HCT116 (cell line): ENCODE data around the gene FTO. TPM values are rescaled to one million over a fixed set of nuclear protein-coding genes. Genes with fewer than 3 reads are reported as not detected.

Source experiments
- ATAC-seq: fragments of 200-7000 bp; cut with Tn5 transposase; 2 replicates; pipeline ENCODE4 v1.9.1; 2020; ENCODE audit warnings: mild to moderate bottlenecking, moderate library complexity
- BruUV-seq: library from RNA; stranded (reverse); fragments of 400-500 nt; replicated peaks from 2 replicates; lab custom pipeline; 2021; lab: Mats Ljungman, UMichigan
- CTCF ChIA-PET: fragments of 300-600 bp; sonication (Branson Sonifier 250); formaldehyde crosslinking; loops from one replicate; lab custom pipeline; 2021; ENCODE audit warnings: antibody characterized with exemption; lab: Charles Lee
- POLR2A ChIA-PET: fragments of 300-600, 350-600 bp; sonication (Branson Sonifier 250); formaldehyde crosslinking; loops from one replicate; lab custom pipeline; 2021; ENCODE audit warnings: antibody characterized with exemption; lab: Charles Lee
- RAD21 ChIA-PET, 2 experiments: fragments of 300-600 bp; sonication (Branson Sonifier 250); formaldehyde crosslinking; loops; one replicate each; lab custom pipeline; 2023; ENCODE audit warnings: low total read pairs in 2 of 2; ENCODE audit not compliant: uncharacterized antibody in 2 of 2, unreplicated experiment in 2 of 2, low non-redundant PET in 1 of 2; lab: Charles Lee
- DNase-seq: peaks from one replicate; pipeline ENCODE4 v3.0.0-alpha.2; 2010; ENCODE audit warnings: low read depth, low spot score
- H2AFZ ChIP-seq: fragments of 200-600 bp; shearing (Covaris generic), sonication (generic); 2 replicates; pipeline ENCODE4 v1.6.1; 2017; ENCODE audit warnings: low read depth, mixed run types, mixed read lengths, antibody characterized with exemption, low read length; ENCODE audit not compliant: poor library complexity, severe bottlenecking
- H3K27ac ChIP-seq: 2 replicates; pipeline ENCODE4 v1.5.1; 2012; ENCODE audit warnings: low read depth, low read length
- H3K27me3 ChIP-seq: fragments of 200-600 bp; sonication (generic); 2 replicates; pipeline ENCODE4 v1.6.1; 2016; ENCODE audit warnings: mixed run types, low read length, mixed read lengths; ENCODE audit not compliant: insufficient read depth
- H3K36me3 ChIP-seq, 2 experiments: fragments of 200-500 bp in 1 of 2; fragments of 200-600 bp in 1 of 2; sonication (Bioruptor generic) in 1 of 2; sonication (generic) in 1 of 2; 2 replicates each; pipeline versions ENCODE4 v1.5.1 to v1.6.1; 2014 to 2016; ENCODE audit warnings: low read length in 2 of 2, inconsistent platforms in 1 of 2, mixed read lengths in 1 of 2, mixed run types in 1 of 2; ENCODE audit not compliant: insufficient read depth in 2 of 2, control insufficient read depth in 1 of 2
- H3K4me1 ChIP-seq, 2 experiments: fragments of 200-600 bp in 1 of 2; sonication (generic) in 1 of 2; 2 replicates each; pipeline versions ENCODE4 v1.5.1 to v1.6.1; 2012 to 2017; ENCODE audit warnings: low read length in 2 of 2, inconsistent platforms in 1 of 2, mild to moderate bottlenecking in 1 of 2, mixed read lengths in 1 of 2, mixed run types in 1 of 2, moderate library complexity in 1 of 2; ENCODE audit not compliant: insufficient read depth in 2 of 2, control insufficient read depth in 1 of 2
- H3K4me2 ChIP-seq: fragments of 200-600 bp; sonication (generic); 2 replicates; pipeline ENCODE4 v1.6.1; 2017; ENCODE audit warnings: mixed run types, low read length, mixed read lengths
- H3K4me3 ChIP-seq, 2 experiments: fragments of 200-600 bp in 1 of 2; sonication (generic) in 1 of 2; replicated peaks in 1 of 2; 2 replicates each; pipeline ENCODE4 v1.5.1; 2011 to 2016; ENCODE audit warnings: low read length in 2 of 2, control low read depth in 1 of 2, low read depth in 1 of 2, mild to moderate bottlenecking in 1 of 2, mixed read lengths in 1 of 2, mixed run types in 1 of 2
- H3K79me2 ChIP-seq: fragments of 200-600 bp; sonication (generic); 2 replicates; pipeline ENCODE4 v1.6.1; 2017; ENCODE audit warnings: mild to moderate bottlenecking, mixed run types, low read length, moderate library complexity, mixed read lengths; ENCODE audit not compliant: insufficient read depth
- H3K9ac ChIP-seq: fragments of 200-600 bp; sonication (generic); 2 replicates; pipeline ENCODE4 v1.6.1; 2016; ENCODE audit warnings: low read length, mixed read lengths
- H3K9me2 ChIP-seq: fragments of 200-600 bp; sonication (generic), shearing (Covaris generic); 2 replicates; pipeline ENCODE4 v1.6.1; 2017; ENCODE audit warnings: mixed run types, mild to moderate bottlenecking, moderate library complexity; ENCODE audit not compliant: insufficient read depth
- H3K9me3 ChIP-seq, 2 experiments: fragments of 200-500 bp in 1 of 2; fragments of 200-600 bp in 1 of 2; sonication (Bioruptor generic) in 1 of 2; sonication (generic) in 1 of 2; 2 replicates each; pipeline ENCODE4 v1.6.1; 2014 to 2017; ENCODE audit warnings: low read length in 2 of 2, mixed read lengths in 2 of 2, inconsistent platforms in 1 of 2, low read depth in 1 of 2, mild to moderate bottlenecking in 1 of 2, mixed run types in 1 of 2, moderate library complexity in 1 of 2; ENCODE audit not compliant: control insufficient read depth in 1 of 2, insufficient read depth in 1 of 2
- H4K20me1 ChIP-seq: fragments of 200-600 bp; sonication (generic), shearing (Covaris generic); 2 replicates; pipeline ENCODE4 v1.6.1; 2017; ENCODE audit warnings: mixed run types, mild to moderate bottlenecking, moderate library complexity; ENCODE audit not compliant: insufficient read depth
- CBX3 ChIP-seq: IDR thresholded peaks from 2 replicates; pipeline ENCODE4 v1.6.1; 2012; ENCODE audit warnings: low read depth
- ELF1 ChIP-seq: IDR thresholded peaks from 2 replicates; pipeline ENCODE4 v1.6.1; 2012; ENCODE audit warnings: low read depth, borderline replicate concordance
- POLR2A ChIP-seq: IDR thresholded peaks from 2 replicates; pipeline ENCODE4 v1.7.0; 2011; ENCODE audit warnings: borderline replicate concordance; ENCODE audit not compliant: insufficient read depth, insufficient read length; ENCODE audit errors: extremely low read depth
- POLR2AphosphoS5 ChIP-seq: IDR thresholded peaks from 2 replicates; pipeline ENCODE4 v1.6.1; 2011; ENCODE audit warnings: mild to moderate bottlenecking, low read depth, low read length, moderate library complexity
- SIN3A ChIP-seq: IDR thresholded peaks from 2 replicates; pipeline ENCODE4 v1.6.1; 2012; ENCODE audit warnings: low read depth
- SP1 ChIP-seq: IDR thresholded peaks from 2 replicates; pipeline ENCODE4 v1.6.1; 2012; ENCODE audit warnings: low read depth
- SRF ChIP-seq: IDR thresholded peaks from 2 replicates; pipeline ENCODE4 v1.6.1; 2012; ENCODE audit warnings: low read depth
- ZFX ChIP-seq: fragments of 450-650 bp; IDR thresholded peaks from 2 replicates; pipeline ENCODE4 v1.6.1; 2017
- intact Hi-C: fragments of 100-400 bp; cut with micrococcal nuclease; formaldehyde crosslinking; loops from 2 replicates; pipeline ENCODE4 v1.10.0; 2022
- total RNA-seq: library from RNA; stranded (reverse); gene quantifications from one replicate; pipeline ENCODE4 v1.2.1, GENCODE V29; 2021; ENCODE audit not compliant: unreplicated experiment
- TF ChIP-seq, protein P1 (sequence below): IDR thresholded peaks from 2 replicates; pipeline ENCODE4 v1.6.1; 2012
- TF ChIP-seq, protein P2 (sequence below): IDR thresholded peaks from 2 replicates; pipeline ENCODE4 v1.6.1; 2012; ENCODE audit warnings: low read depth
- TF ChIP-seq, protein P3 (sequence below), 3 experiments: fragments of 200-600 bp in 1 of 3; sonication (generic) in 1 of 3; IDR thresholded peaks in 2 of 3; conservative IDR thresholded peaks in 1 of 3; 2 replicates each; pipeline ENCODE4 v1.5.1; 2012 to 2017; ENCODE audit warnings: low read depth in 2 of 3, low read length in 2 of 3, antibody characterized with exemption in 1 of 3, borderline replicate concordance in 1 of 3, control low read depth in 1 of 3, mild to moderate bottlenecking in 1 of 3, mixed read lengths in 1 of 3, mixed run types in 1 of 3, moderate library complexity in 1 of 3; ENCODE audit not compliant: insufficient read depth in 1 of 3

FTO gene
- total RNA-seq, 1 experiment from 2014 or later = 55.2 TPM

DNA sequence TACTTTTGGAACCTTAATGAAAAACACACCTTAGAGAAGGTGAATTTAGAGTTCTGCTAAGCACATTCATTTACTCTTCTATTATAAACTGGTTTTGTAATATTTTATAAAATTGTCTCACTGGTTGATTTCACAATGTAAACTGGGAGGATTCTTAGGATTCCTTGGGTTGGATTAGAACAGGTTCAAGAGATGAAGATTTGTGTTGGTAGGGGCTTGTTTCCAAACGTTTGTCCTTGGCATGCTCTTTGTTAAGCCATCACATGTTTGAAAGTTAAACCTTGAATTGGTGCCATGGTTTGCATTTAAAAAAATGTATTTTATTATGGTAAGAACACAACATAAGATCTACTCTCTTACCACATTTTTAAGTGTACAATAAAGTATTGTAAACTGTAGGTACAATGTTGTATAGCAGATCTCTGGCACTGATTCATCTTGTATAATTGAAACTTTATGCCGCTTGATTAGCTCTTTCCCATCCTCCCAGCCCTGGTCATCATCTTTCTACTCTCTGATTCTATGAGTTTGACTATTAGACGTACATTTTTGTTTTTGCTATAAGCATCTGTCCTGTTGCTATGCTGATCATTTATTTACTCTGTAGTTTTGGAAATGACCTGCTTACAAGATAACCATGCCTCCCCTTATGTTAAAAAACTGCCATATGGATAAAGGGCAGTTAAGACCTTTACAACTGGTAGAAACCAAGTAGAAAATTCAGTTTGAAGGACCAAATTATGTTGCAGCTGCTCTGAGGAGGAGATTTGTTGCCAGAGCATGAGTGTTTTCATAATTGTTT is 9.6 kb downstream of the FTO start:
- Histone ChIP-seq H3K79me2 (peaks cover 75% of the 10 kb centered on the region), H3K9me3 (no peaks in the 10 kb centered on the region), H3K4me3 (no peak overlapping the region), H3K9me2 (no peaks in the 10 kb centered on the region), H4K20me1 (no peaks in the 10 kb centered on the region), H3K36me3 (no peaks in the 10 kb centered on the region), H2AFZ (no peak overlapping the region), H3K27me3 (no peaks in the 10 kb centered on the region), H3K9ac (no peak overlapping the region), H3K4me2 (no peak overlapping the region), H3K27ac (no peak overlapping the region), H3K4me1 (no peaks in the 10 kb centered on the region)
- ChIA-PET RAD21 (no interaction called here), CTCF (no interaction called here), POLR2A (no interaction called here)
- DNase-seq (no peak), ATAC-seq (no peak)
- intact Hi-C loops = no loop called here
- no TSS peak for BruUV-seq
- TF ChIP-seq SRF (no peak), ELF1 (no peak), POLR2A (no peak), POLR2AphosphoS5 (no peak), SP1 (no peak), CBX3 (no peak), ZFX (no peak), SIN3A (no peak)
- TF ChIP-seq, protein P1, sequence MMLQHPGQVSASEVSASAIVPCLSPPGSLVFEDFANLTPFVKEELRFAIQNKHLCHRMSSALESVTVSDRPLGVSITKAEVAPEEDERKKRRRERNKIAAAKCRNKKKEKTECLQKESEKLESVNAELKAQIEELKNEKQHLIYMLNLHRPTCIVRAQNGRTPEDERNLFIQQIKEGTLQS = no peak
- TF ChIP-seq, protein P2, sequence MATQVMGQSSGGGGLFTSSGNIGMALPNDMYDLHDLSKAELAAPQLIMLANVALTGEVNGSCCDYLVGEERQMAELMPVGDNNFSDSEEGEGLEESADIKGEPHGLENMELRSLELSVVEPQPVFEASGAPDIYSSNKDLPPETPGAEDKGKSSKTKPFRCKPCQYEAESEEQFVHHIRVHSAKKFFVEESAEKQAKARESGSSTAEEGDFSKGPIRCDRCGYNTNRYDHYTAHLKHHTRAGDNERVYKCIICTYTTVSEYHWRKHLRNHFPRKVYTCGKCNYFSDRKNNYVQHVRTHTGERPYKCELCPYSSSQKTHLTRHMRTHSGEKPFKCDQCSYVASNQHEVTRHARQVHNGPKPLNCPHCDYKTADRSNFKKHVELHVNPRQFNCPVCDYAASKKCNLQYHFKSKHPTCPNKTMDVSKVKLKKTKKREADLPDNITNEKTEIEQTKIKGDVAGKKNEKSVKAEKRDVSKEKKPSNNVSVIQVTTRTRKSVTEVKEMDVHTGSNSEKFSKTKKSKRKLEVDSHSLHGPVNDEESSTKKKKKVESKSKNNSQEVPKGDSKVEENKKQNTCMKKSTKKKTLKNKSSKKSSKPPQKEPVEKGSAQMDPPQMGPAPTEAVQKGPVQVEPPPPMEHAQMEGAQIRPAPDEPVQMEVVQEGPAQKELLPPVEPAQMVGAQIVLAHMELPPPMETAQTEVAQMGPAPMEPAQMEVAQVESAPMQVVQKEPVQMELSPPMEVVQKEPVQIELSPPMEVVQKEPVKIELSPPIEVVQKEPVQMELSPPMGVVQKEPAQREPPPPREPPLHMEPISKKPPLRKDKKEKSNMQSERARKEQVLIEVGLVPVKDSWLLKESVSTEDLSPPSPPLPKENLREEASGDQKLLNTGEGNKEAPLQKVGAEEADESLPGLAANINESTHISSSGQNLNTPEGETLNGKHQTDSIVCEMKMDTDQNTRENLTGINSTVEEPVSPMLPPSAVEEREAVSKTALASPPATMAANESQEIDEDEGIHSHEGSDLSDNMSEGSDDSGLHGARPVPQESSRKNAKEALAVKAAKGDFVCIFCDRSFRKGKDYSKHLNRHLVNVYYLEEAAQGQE = no peak
- TF ChIP-seq, protein P3, sequence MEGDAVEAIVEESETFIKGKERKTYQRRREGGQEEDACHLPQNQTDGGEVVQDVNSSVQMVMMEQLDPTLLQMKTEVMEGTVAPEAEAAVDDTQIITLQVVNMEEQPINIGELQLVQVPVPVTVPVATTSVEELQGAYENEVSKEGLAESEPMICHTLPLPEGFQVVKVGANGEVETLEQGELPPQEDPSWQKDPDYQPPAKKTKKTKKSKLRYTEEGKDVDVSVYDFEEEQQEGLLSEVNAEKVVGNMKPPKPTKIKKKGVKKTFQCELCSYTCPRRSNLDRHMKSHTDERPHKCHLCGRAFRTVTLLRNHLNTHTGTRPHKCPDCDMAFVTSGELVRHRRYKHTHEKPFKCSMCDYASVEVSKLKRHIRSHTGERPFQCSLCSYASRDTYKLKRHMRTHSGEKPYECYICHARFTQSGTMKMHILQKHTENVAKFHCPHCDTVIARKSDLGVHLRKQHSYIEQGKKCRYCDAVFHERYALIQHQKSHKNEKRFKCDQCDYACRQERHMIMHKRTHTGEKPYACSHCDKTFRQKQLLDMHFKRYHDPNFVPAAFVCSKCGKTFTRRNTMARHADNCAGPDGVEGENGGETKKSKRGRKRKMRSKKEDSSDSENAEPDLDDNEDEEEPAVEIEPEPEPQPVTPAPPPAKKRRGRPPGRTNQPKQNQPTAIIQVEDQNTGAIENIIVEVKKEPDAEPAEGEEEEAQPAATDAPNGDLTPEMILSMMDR (IDR thresholded peaks at IDR 0.05 in 2 of 3, conservative IDR thresholded peaks at IDR 0.05 in 1 of 3; ENCODE audit: borderline replicate concordance in 1 of 3, insufficient read depth in 1 of 3, low read depth in 2 of 3, low read length in 2 of 3) = no peak
